NCI-H128 (cell line): ENCODE data around the gene SERINC4.

Experiments
- DNase-seq: peaks from one replicate; lab custom pipeline; 2025; ENCODE audit not compliant: unreplicated experiment; lab: John Stamatoyannopoulos, UW

The SERINC4 gene

GRCh38 chr15:43799209-43799944, 643 bp downstream of the SERINC4 start:
- no peak for DNase-seq

- DNase-seq, result no peak
Measured at GRCh38 chr15:43796566-43796965, 3.5 kb downstream of the SERINC4 start.

GRCh38 chr15:43795997-43796396, 4.0 kb downstream of the SERINC4 start:
- no peak for DNase-seq

GRCh38 chr15:43795197-43795596, 4.8 kb downstream of the SERINC4 start:
- DNase-seq, result no peak

- no peak for DNase-seq
Measured at GRCh38 chr15:43794269-43795037, 5.6 kb downstream of the SERINC4 start.

GRCh38 chr15:43793647-43794046, 6.4 kb downstream of the SERINC4 start:
- DNase-seq, result no peak

- DNase-seq, result no peak
Measured at GRCh38 chr15:43792761-43793476, 7.1 kb downstream of the SERINC4 start.

- DNase-seq, result peak; percentile 93
Measured at GRCh38 chr15:43791993-43792760, 7.8 kb downstream of the SERINC4 start, which contains the start of gene SERF2. SERF2 (plus strand) TSS chr15:43792320; CDS start chr15:43792377, 57 bp downstream.

- no peak for DNase-seq
Measured at GRCh38 chr15:43789409-43789808, 10.6 kb downstream of the SERINC4 start.

GRCh38 chr15:43779016-43779415, 21.0 kb downstream of the SERINC4 start:
- DNase-seq, result no peak

- no peak for DNase-seq
Measured at GRCh38 chr15:43777267-43777914, 22.6 kb downstream of the SERINC4 start.

- peak; percentile 54 for DNase-seq
Measured at GRCh38 chr15:43776718-43777266, 23.2 kb downstream of the SERINC4 start, which contains the start of gene ELL3. ELL3 (minus strand) TSS chr15:43776966; CDS start chr15:43776901, 65 bp downstream.

GRCh38 chr15:43776101-43776717, 23.8 kb downstream of the SERINC4 start:
- no peak for DNase-seq

- DNase-seq, result no peak
Measured at GRCh38 chr15:43775411-43775965, 24.5 kb downstream of the SERINC4 start.

GRCh38 chr15:43774062-43774461, 26.0 kb downstream of the SERINC4 start:
- no peak for DNase-seq

GRCh38 chr15:43772624-43773023, 27.4 kb downstream of the SERINC4 start:
- DNase-seq, result no peak

GRCh38 chr15:43771816-43772215, 28.2 kb downstream of the SERINC4 start:
- no peak for DNase-seq

- no peak for DNase-seq
Measured at GRCh38 chr15:43769584-43770228, 30.3 kb downstream of the SERINC4 start.
